MM.1S (cell line): ENCODE data around the gene WDFY4.

ENCODE experiments used
- EZH2phosphoT487 ChIP-seq: fragments of 300-600 bp; sonication (generic); IDR thresholded peaks from 2 replicates; pipeline ENCODE4 v1.6.1; 2018; ENCODE audit warnings: antibody characterized with exemption, low read length
- TF ChIP-seq, protein P1 (sequence below): fragments of 300-600 bp; sonication (generic); IDR thresholded peaks from 2 replicates; pipeline ENCODE4 v1.5.1; 2016; ENCODE audit warnings: antibody characterized with exemption, low read length, mixed read lengths

- TF ChIP-seq, protein P1, sequence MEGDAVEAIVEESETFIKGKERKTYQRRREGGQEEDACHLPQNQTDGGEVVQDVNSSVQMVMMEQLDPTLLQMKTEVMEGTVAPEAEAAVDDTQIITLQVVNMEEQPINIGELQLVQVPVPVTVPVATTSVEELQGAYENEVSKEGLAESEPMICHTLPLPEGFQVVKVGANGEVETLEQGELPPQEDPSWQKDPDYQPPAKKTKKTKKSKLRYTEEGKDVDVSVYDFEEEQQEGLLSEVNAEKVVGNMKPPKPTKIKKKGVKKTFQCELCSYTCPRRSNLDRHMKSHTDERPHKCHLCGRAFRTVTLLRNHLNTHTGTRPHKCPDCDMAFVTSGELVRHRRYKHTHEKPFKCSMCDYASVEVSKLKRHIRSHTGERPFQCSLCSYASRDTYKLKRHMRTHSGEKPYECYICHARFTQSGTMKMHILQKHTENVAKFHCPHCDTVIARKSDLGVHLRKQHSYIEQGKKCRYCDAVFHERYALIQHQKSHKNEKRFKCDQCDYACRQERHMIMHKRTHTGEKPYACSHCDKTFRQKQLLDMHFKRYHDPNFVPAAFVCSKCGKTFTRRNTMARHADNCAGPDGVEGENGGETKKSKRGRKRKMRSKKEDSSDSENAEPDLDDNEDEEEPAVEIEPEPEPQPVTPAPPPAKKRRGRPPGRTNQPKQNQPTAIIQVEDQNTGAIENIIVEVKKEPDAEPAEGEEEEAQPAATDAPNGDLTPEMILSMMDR, result no peak
- TF ChIP-seq EZH2phosphoT487, result no peak
These were observed 19.0 kb downstream of the WDFY4 start for GRCh38 chr10:48703531-48704122.
